GM12878 (cell line): ENCODE results near the gene REPS2. TPM values are rescaled to one million over a fixed set of nuclear protein-coding genes. Genes with fewer than 3 reads are reported as not detected.

ENCODE experiments used
- ATAC-seq: fragments of 200-7000 bp; cut with Tn5 transposase; 3 replicates; pipeline ENCODE4 v1.9.1; 2020; ENCODE audit warnings: mild to moderate bottlenecking, moderate library complexity
- BruUV-seq: library from RNA; stranded (reverse); fragments of 400-500 nt; replicated peaks from 2 replicates; lab custom pipeline; 2021; lab: Mats Ljungman, UMichigan
- CTCF ChIA-PET: fragments of 300-600 bp; sonication (Branson Sonifier 250); formaldehyde crosslinking; extraction: SDS; loops from one replicate; lab custom pipeline; 2021; ENCODE audit warnings: inconsistent platforms; lab: Yijun Ruan, JAX
- POLR2A ChIA-PET: fragments of 350-600 bp; formaldehyde crosslinking; extraction: SDS; loops from one replicate; lab custom pipeline; 2021; ENCODE audit warnings: inconsistent platforms; lab: Charles Lee
- RAD21 ChIA-PET: fragments of 300-600 bp; sonication (Branson Sonifier 250); formaldehyde crosslinking; loops from one replicate; lab custom pipeline; 2023; ENCODE audit warnings: antibody characterized with exemption; ENCODE audit not compliant: unreplicated experiment; lab: Charles Lee
- SMC1A ChIA-PET: fragments of 300-600 bp; sonication (Branson Sonifier 250); formaldehyde crosslinking; loops from one replicate; lab custom pipeline; 2023; ENCODE audit not compliant: unreplicated experiment, uncharacterized antibody; lab: Charles Lee
- DNase-seq: peaks from one replicate; pipeline ENCODE4 v3.0.0-alpha.2; 2011; ENCODE audit warnings: low read depth, low spot score
- FAIRE-seq: peaks from 3 replicates; lab custom pipeline; 2011; peaks lifted over from hg19 to GRCh38; lab: Jason Lieb, UNC
- H2AFZ ChIP-seq: 2 replicates; pipeline ENCODE4 v1.6.0; 2011; ENCODE audit warnings: low read depth, low read length, control low read depth; ENCODE audit not compliant: control insufficient read depth
- H3K27ac ChIP-seq: 2 replicates; pipeline ENCODE4 v1.5.1; 2011; ENCODE audit warnings: control low read depth; ENCODE audit not compliant: control insufficient read depth, insufficient read depth
- H3K27me3 ChIP-seq, 2 experiments: replicated peaks in 1 of 2; 2 replicates each; pipeline versions ENCODE4 v1.6.0 to v1.6.1; 2011; ENCODE audit warnings: low read length in 1 of 2; ENCODE audit not compliant: control insufficient read depth in 2 of 2, insufficient read depth in 2 of 2
- H3K36me3 ChIP-seq, 2 experiments: 2 replicates each; pipeline ENCODE4 v1.5.1; 2011; ENCODE audit warnings: low read length in 1 of 2; ENCODE audit not compliant: control insufficient read depth in 2 of 2, insufficient read depth in 2 of 2
- H3K4me1 ChIP-seq: 2 replicates; pipeline ENCODE4 v1.6.1; 2011; ENCODE audit warnings: mild to moderate bottlenecking, low read length, moderate library complexity, mixed read lengths; ENCODE audit not compliant: control insufficient read depth, insufficient read depth
- H3K4me2 ChIP-seq: 2 replicates; pipeline ENCODE4 v1.6.0; 2011; ENCODE audit warnings: control low read depth; ENCODE audit not compliant: control insufficient read depth, insufficient read depth
- H3K4me3 ChIP-seq: fragments of 200-600 bp; sonication (generic); 2 replicates; pipeline ENCODE4 v1.5.1; 2016
- H3K79me2 ChIP-seq: 2 replicates; pipeline ENCODE4 v1.6.0; 2011; ENCODE audit warnings: low read length; ENCODE audit not compliant: control insufficient read depth, insufficient read depth
- H3K9ac ChIP-seq: 2 replicates; pipeline ENCODE4 v1.8.0; 2011; ENCODE audit warnings: low read length, control low read depth, mixed read lengths; ENCODE audit not compliant: control insufficient read depth, insufficient read depth
- H3K9me3 ChIP-seq: replicated peaks from 3 replicates; pipeline ENCODE4 v1.5.1; 2011; ENCODE audit warnings: mild to moderate bottlenecking, low read length; ENCODE audit not compliant: control insufficient read depth, insufficient read depth
- H4K20me1 ChIP-seq: 2 replicates; pipeline ENCODE4 v1.6.0; 2011; ENCODE audit not compliant: control insufficient read depth, insufficient read depth
- CHD1 ChIP-seq: IDR thresholded peaks from 2 replicates; pipeline ENCODE4 v1.6.1; 2012; ENCODE audit warnings: low read depth, low read length, improper control_type of control experiment
- CHD4 ChIP-seq: fragments of 200-600 bp; sonication (generic); IDR thresholded peaks from 2 replicates; pipeline ENCODE4 v1.6.1; 2016; ENCODE audit warnings: mild to moderate bottlenecking
- GABPA ChIP-seq: IDR thresholded peaks from 2 replicates; pipeline ENCODE4 v1.6.1; 2014; ENCODE audit warnings: antibody characterized with exemption, low read depth, mild to moderate bottlenecking, inconsistent platforms
- HCFC1 ChIP-seq: fragments of 150-350 bp; IDR thresholded peaks from 2 replicates; pipeline ENCODE4 v1.6.1; 2014; ENCODE audit warnings: low read length
- KDM1A ChIP-seq: fragments of 200-600 bp; sonication (generic); IDR thresholded peaks from 2 replicates; pipeline ENCODE4 v1.6.1; 2016; ENCODE audit warnings: borderline replicate concordance
- MTA3 ChIP-seq: IDR thresholded peaks from 2 replicates; pipeline ENCODE4 v1.6.1; 2012; ENCODE audit warnings: low read length, inconsistent platforms, borderline replicate concordance
- MYB ChIP-seq: fragments of 150-350 bp; IDR thresholded peaks from 2 replicates; pipeline ENCODE4 v1.6.1; 2014; ENCODE audit warnings: mild to moderate bottlenecking, low read depth, low read length, borderline replicate concordance
- REST ChIP-seq: IDR thresholded peaks from 2 replicates; pipeline ENCODE4 v1.6.1; 2012; ENCODE audit warnings: mild to moderate bottlenecking, low read depth, low read length
- SREBF1 ChIP-seq: IDR thresholded peaks from 2 replicates; pipeline ENCODE4 v1.6.1; 2012; ENCODE audit warnings: mild to moderate bottlenecking, low read length
- TCF7 ChIP-seq: IDR thresholded peaks from 2 replicates; pipeline ENCODE4 v1.6.1; 2014; ENCODE audit warnings: antibody characterized with exemption, borderline replicate concordance
- ZNF687 ChIP-seq: fragments of 450-650 bp; IDR thresholded peaks from 2 replicates; pipeline ENCODE4 v1.6.1; 2017; ENCODE audit warnings: mild to moderate bottlenecking, moderate library complexity
- WGBS: methylation state at CpG from one replicate; pipeline ENCODE4 v1.1.6; 2016; ENCODE audit warnings: low lambda C conversion rate; ENCODE audit not compliant: insufficient replicate concordance, insufficient coverage; ENCODE audit errors: missing lambda C conversion rate; 5-methylcytosine and 5-hydroxymethylcytosine counted together
- in situ Hi-C: fragments of 300-500 bp; cut with MboI; formaldehyde crosslinking; loops from 9 replicates; pipeline ENCODE4 v1.14.3; 2018; ENCODE audit warnings: mixed read lengths
- intact Hi-C: fragments of 100-400 bp; cut with micrococcal nuclease; formaldehyde crosslinking; loops from one replicate; pipeline ENCODE4 v1.14.2; 2022; ENCODE audit not compliant: unreplicated experiment
- polyA plus RNA-seq, 11 experiments: library from polyadenylated mRNA; depleted of rRNA in 4 of 11; unstranded in 6 of 11; stranded (reverse) in 5 of 11; fragments of >200 nt; fragmentation: Nextera tagmentation in 4 of 11; fragmentation: Illumina TruSeq in 1 of 11; extraction: Ambion mirVana in 4 of 11; extraction: Trizol in 1 of 11; gene quantifications; 1 replicate in 1 of 11; 2 replicates in 10 of 11; pipeline versions ENCODE4 v1.2.1 to v1.2.3, GENCODE V29; 2011 to 2016; ENCODE audit warnings: inconsistent platforms in 2 of 11, missing spikeins in 2 of 11, low read depth in 1 of 11
- total RNA-seq, 4 experiments: library from RNA; depleted of rRNA in 3 of 4; stranded (reverse); fragments of >200 nt in 3 of 4; fragmentation: Illumina TruSeq in 1 of 4; extraction: Trizol in 1 of 4; gene quantifications; 2 replicates each; pipeline versions ENCODE4 v1.2.1 to v1.2.3, GENCODE V29; 2013 to 2021
- TF ChIP-seq, protein P1 (sequence below): fragments of 450-650 bp; IDR thresholded peaks from 2 replicates; pipeline ENCODE4 v1.6.1; 2014; ENCODE audit warnings: mild to moderate bottlenecking
- TF ChIP-seq, protein P2 (sequence below): IDR thresholded peaks from 2 replicates; pipeline ENCODE4 v1.6.1; 2011; ENCODE audit warnings: low read depth, low read length, improper control_type of control experiment, borderline replicate concordance
- TF ChIP-seq, protein P3 (sequence below): fragments of 450-650 bp; IDR thresholded peaks from 2 replicates; pipeline ENCODE4 v1.6.1; 2017; ENCODE audit warnings: mild to moderate bottlenecking, low read depth, inconsistent platforms; ENCODE audit not compliant: poor library complexity, severe bottlenecking

The REPS2 gene
- total and polyA plus RNA-seq, 10 of the 15 experiments (the other 5 are each of a cell fraction or from before 2014, with no cell fraction given) = 2.1 to 6.8 (median 3.9) TPM

GRCh38 chrX:16950423-16950822 is 4.0 kb downstream of the REPS2 start:
- POLR2A ChIA-PET = no interaction called here
- Histone ChIP-seq H3K9me3 (no peaks in the 10 kb centered on the region), H3K27me3 (peaks cover 0 to 6% of the 10 kb centered on the region in 2 experiments; a peak in 2 of 4 replicates), H3K4me3 (no peak overlapping the region), H2AFZ (no peak overlapping the region), H3K27ac (no peak overlapping the region), H3K4me2 (no peak overlapping the region), H3K4me1 (no peaks in the 10 kb centered on the region), H3K9ac (no peak overlapping the region), H3K36me3 (no peaks in the 10 kb centered on the region), H4K20me1 (no peaks in the 10 kb centered on the region), H3K79me2 (no peaks in the 10 kb centered on the region)
- DNase-seq (no peak), ATAC-seq (no peak), FAIRE-seq (no peak)
- RAD21 ChIA-PET = no interaction called here
- BruUV-seq = no TSS peak
- 60% methylated on average over 4 of the region's 4 CpGs for WGBS
- SMC1A ChIA-PET = no interaction called here
- in situ Hi-C loops (no loop called here), intact Hi-C loops (no loop called here)
- CTCF ChIA-PET = no interaction called here
- TF ChIP-seq CHD1 = no peak
- TF ChIP-seq TCF7 = no peak
- TF ChIP-seq, protein P1, sequence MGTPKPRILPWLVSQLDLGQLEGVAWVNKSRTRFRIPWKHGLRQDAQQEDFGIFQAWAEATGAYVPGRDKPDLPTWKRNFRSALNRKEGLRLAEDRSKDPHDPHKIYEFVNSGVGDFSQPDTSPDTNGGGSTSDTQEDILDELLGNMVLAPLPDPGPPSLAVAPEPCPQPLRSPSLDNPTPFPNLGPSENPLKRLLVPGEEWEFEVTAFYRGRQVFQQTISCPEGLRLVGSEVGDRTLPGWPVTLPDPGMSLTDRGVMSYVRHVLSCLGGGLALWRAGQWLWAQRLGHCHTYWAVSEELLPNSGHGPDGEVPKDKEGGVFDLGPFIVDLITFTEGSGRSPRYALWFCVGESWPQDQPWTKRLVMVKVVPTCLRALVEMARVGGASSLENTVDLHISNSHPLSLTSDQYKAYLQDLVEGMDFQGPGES = no peak
- TF ChIP-seq HCFC1 = no peak
- TF ChIP-seq GABPA = no peak
- no peak for TF ChIP-seq MYB
- TF ChIP-seq REST = no peak
- TF ChIP-seq KDM1A = no peak
- TF ChIP-seq CHD4 = no peak
- TF ChIP-seq, protein P2, sequence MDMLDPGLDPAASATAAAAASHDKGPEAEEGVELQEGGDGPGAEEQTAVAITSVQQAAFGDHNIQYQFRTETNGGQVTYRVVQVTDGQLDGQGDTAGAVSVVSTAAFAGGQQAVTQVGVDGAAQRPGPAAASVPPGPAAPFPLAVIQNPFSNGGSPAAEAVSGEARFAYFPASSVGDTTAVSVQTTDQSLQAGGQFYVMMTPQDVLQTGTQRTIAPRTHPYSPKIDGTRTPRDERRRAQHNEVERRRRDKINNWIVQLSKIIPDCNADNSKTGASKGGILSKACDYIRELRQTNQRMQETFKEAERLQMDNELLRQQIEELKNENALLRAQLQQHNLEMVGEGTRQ = no peak
- TF ChIP-seq, protein P3, sequence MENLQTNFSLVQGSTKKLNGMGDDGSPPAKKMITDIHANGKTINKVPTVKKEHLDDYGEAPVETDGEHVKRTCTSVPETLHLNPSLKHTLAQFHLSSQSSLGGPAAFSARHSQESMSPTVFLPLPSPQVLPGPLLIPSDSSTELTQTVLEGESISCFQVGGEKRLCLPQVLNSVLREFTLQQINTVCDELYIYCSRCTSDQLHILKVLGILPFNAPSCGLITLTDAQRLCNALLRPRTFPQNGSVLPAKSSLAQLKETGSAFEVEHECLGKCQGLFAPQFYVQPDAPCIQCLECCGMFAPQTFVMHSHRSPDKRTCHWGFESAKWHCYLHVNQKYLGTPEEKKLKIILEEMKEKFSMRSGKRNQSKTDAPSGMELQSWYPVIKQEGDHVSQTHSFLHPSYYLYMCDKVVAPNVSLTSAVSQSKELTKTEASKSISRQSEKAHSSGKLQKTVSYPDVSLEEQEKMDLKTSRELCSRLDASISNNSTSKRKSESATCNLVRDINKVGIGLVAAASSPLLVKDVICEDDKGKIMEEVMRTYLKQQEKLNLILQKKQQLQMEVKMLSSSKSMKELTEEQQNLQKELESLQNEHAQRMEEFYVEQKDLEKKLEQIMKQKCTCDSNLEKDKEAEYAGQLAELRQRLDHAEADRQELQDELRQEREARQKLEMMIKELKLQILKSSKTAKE = no peak
- no peak for TF ChIP-seq SREBF1
- TF ChIP-seq MTA3 = no peak
- no peak for TF ChIP-seq ZNF687
